Measurements from ENCODE around the gene ETFA.

DNA sequence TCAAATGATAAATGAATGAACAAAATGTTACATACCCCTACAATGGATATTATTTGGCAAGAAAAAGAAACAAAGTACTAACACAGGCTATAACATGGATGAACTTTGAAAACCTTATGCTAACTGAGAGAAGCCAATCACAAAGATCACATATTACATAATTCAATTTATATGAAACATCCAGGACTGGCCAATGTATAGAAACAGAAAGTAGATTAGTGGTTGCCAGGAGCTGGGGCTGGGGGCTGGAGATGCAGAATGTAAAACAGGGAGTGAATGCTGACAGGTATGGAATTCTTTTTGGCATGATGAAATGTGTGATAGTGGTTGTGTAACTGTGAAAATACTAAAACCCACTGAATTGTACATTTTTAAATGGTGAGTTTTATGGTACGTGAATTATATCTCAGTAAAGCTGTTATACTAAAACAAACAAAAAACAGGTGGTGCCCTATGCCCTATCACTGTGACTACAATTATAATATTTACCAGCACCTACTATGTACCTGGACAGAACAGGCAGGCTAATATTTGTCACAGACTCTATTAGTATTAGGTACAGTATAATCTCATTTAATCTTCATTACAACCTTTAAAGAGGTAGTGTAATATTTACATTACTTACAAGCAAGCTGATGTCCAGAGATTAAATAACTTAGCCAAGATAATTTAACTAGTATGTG lies 90.0 kb downstream of the ETFA start:
- TF ChIP-seq, protein P1, sequence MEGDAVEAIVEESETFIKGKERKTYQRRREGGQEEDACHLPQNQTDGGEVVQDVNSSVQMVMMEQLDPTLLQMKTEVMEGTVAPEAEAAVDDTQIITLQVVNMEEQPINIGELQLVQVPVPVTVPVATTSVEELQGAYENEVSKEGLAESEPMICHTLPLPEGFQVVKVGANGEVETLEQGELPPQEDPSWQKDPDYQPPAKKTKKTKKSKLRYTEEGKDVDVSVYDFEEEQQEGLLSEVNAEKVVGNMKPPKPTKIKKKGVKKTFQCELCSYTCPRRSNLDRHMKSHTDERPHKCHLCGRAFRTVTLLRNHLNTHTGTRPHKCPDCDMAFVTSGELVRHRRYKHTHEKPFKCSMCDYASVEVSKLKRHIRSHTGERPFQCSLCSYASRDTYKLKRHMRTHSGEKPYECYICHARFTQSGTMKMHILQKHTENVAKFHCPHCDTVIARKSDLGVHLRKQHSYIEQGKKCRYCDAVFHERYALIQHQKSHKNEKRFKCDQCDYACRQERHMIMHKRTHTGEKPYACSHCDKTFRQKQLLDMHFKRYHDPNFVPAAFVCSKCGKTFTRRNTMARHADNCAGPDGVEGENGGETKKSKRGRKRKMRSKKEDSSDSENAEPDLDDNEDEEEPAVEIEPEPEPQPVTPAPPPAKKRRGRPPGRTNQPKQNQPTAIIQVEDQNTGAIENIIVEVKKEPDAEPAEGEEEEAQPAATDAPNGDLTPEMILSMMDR (conservative IDR thresholded peaks at IDR 0.05; ENCODE audit: low read length), result no peak
- TF ChIP-seq EZH2phosphoT487 (IDR thresholded peaks at IDR 0.05; ENCODE audit: borderline replicate concordance, low read depth, low read length), result no peak

All from OCI-LY7 (cell line).